CD4-positive, alpha-beta T cell treated with Interleukin-21 for 1 hour (primary cell): ENCODE measurements around the gene IFITM10.
"Not testable (repeated sequence)": the region's sequence is repeated elsewhere in the genome, so short reads cannot be mapped to it uniquely, and the experiment has no call there.

Source experiments
- DNase-seq: peaks from one replicate; pipeline ENCODE4 v3.0.0-alpha.2; 2020

The IFITM10 gene

GRCh38 chr11:1705126-1706052 lies 45.0 kb downstream of the IFITM10 start:
- no peak for DNase-seq

- DNase-seq, result no peak
Observed at GRCh38 chr11:1703146-1703545, 47.2 kb downstream of the IFITM10 start.

DNA sequence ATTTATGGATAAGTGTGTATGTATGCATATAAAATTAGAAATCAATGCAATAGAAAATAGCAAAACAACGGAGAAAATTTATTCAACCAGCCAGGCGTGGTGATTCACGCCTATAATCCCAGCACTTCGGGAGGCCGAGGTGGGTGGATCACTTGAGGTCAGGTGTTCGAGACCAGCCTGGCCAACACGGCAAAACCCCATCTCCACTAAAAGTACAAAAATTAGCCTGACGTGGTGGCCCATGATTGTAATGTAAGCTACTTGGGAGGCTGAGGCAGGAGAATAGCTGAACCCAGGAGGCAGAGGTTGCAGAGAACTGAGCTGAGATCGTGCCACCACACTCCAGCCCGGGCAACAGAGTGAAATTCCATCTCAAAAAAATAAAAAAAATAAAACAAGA lies 47.9 kb downstream of the IFITM10 start:
- no peak for DNase-seq

DNA sequence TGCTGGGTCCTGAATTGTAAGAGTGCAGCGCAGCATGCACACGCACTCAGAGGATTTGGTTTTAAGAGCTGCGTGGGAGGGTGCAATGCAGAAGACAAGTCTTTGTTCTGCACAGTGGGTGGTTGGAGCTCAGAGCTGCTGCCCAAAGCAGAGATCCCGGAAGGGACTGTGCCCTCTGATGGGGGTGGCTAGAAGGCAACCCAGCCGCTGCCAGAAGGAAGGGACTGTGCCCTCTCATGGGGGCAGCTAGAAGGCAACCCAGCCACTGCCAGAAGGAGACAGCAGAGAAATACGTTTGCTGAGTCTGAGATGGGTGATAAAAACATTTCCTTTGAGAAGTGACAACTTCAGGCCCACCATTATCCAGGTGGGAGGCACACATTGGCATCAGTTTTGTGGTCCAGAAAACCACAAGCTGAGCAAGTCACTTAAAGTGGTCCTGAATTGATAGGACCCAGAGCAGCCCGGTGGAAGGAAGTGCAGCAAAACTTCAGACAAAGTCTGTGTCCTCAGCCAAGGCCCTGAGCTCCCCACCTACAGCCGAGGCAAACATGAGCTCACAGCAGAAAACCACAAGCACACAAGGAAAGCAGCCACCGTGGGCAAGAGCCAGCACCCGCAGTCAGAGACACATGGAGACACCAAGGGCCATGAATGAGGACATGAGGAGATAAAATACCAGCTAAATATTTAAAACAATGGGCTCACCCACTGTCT lies 49.1 kb downstream of the IFITM10 start:
- no peak for DNase-seq

DNA sequence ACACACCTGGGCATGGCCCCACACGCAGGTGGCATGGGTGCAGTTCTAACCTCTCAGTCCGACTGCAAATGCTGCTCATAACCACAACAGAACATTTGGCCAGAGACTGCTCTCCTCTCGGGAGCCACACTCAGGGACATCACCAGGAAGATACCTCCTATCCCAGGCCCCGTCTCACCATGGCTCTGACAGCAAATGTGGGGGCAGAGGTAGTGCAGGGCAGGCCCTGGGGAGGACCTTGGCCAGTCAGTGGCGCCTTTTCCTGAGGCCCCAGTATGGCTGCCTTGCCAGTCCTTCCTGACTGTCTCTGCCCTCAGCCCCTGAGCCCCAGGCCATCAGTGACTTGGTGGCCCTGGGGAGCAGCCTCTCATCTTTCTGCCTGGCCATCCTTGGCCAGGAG lies 50.6 kb downstream of the IFITM10 start:
- DNase-seq, result no peak

DNA sequence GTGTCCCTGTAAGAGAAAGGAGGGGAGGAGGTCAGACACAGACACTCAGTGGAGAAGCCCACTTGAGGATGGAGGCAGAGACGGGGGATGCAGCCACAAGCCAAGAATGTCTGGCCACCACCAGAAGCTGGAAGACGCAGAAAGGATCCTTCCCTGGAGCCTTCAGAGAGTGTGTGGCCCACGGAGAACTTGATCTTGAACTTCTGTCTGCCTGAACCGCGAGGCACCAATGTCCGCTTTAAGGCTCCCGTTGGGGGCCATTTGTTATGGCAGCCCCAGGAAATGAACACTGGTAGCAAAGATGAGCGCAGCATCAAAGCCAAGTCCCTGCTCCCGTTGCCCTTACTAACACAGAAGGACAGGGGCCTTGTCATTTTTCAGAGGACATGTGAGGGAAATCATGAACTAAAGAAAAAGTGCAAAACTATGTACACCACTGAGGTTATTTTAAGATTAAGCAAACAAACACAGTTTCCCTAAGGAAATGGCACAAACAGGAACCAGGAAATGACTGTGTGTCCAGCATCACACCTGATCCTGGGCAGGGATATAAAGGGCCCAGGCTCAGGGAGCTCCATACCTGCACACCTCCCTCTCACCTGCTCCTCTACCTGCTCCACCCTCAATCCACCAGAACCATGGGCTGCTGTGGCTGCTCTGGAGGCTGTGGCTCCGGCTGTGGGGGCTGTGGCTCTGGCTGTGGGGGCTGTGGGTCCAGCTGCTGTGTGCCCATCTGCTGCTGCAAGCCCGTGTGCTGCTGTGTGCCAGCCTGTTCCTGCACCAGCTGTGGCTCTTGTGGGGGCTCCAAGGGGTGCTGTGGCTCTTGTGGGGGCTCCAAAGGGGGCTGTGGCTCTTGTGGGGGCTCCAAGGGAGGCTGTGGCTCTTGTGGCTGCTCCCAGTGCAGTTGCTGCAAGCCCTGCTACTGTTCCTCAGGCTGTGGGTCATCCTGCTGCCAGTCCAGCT lies 53.5 kb downstream of the IFITM10 start, which contains the start of gene KRTAP5-6:
KRTAP5-6 (plus strand) TSS at position 588 of the 963 bp plus-strand sequence; CDS start at position 639, 51 bp downstream.
- DNase-seq, result no peak

DNA sequence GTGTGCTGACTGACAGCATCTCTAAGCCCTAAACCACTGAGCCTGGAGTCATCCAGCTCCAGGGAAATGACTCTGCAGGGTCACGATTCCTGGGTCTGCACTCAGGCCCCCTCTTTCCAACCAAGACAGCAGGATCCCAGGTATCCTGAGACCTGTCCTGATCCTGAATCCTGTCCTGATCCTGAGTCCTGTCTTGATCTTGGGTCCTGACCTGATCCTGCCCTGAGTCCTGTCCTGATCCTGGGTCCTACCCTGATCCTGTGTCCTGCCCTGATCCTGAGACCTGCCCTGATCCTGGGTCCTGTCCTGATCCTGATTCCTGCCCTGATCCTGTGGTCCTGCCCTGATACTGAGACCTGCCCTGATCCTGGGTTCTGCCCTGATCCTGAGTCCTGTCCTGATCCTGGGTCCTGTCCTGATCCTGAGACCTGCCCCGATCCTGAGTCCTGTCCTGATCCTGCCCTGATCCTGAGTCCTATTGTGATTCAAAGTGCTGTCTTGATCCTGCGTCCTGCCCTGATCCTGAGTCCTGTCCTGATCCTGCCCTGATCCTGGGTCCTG lies 54.8 kb downstream of the IFITM10 start:
- DNase-seq, result no peak

- DNase-seq, result no peak
Observed at GRCh38 chr11:1694846-1695547, 55.4 kb downstream of the IFITM10 start.

GRCh38 chr11:1694064-1694845 lies 56.1 kb downstream of the IFITM10 start:
- peak; percentile 78 for DNase-seq

DNA sequence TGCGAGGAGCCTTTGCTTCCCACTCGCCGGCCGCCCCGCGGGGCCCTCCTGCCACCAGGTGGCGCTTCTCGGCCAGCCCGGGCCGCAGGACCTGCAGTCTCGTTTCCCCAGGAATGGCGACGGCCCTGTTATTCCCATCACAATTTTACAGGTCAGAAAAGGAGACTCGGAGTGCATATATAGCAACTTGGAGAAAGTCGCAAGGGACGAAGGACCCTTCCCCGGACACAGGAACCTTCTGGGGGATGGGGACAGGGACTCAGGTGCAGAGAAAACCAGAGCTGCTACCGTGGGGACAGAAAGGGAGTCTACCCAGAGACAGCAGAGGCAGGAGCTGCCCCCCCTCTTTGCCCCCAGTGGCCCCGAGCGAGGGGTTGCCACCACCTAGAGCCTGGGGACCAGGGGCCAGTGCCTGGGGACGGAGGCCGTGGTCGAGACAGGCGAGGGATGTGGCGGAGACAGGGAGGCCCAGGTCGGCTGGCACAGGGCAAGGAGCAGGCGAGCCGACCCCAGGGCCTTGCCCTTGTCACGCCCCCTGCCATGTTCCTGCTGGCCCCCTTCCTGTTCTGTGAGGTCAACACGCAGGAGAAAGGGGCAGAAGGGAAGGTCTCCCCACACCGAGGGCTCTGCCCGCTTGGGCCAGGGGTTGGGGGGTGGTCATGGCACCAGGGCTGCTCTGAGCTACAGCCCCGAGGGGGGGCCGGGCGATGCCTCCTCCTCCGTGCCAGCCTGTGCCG lies 56.9 kb downstream of the IFITM10 start:
- DNase-seq, result peak; percentile 65

DNA sequence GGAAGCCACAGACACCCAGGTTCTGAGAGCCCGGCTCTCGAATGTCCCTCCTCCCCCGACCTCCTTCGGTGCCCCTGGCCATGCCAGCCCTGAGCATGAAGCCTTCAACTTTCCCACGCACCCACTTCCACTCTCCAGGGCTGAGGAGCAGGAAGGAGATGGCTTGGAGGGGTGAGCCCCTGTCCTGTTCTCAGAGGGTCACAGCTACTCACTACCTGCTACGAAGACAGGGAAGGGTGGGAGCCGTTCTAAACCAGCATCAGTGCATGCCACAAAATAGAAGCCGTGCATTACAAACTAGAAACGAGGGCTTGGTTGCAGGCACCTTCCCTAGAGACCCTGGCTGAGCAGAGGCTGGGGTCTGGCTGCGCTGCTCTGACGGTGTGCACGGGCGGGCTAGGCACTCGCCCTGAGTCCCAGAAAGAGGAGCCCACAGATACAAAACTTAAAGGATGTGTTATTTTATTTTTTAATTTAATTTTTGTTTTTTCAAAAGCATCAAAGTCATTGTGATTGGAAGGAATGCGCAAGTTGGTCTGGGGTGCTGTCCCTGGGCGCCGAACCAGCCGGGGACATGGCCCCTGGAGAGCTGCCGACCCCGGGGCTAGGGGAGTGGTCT lies 57.6 kb downstream of the IFITM10 start:
- DNase-seq, result no peak

- DNase-seq, result no peak
Observed at GRCh38 chr11:1691878-1692707, 58.3 kb downstream of the IFITM10 start.

- DNase-seq, result no peak
Observed at GRCh38 chr11:1691026-1691877, 59.1 kb downstream of the IFITM10 start.

DNA sequence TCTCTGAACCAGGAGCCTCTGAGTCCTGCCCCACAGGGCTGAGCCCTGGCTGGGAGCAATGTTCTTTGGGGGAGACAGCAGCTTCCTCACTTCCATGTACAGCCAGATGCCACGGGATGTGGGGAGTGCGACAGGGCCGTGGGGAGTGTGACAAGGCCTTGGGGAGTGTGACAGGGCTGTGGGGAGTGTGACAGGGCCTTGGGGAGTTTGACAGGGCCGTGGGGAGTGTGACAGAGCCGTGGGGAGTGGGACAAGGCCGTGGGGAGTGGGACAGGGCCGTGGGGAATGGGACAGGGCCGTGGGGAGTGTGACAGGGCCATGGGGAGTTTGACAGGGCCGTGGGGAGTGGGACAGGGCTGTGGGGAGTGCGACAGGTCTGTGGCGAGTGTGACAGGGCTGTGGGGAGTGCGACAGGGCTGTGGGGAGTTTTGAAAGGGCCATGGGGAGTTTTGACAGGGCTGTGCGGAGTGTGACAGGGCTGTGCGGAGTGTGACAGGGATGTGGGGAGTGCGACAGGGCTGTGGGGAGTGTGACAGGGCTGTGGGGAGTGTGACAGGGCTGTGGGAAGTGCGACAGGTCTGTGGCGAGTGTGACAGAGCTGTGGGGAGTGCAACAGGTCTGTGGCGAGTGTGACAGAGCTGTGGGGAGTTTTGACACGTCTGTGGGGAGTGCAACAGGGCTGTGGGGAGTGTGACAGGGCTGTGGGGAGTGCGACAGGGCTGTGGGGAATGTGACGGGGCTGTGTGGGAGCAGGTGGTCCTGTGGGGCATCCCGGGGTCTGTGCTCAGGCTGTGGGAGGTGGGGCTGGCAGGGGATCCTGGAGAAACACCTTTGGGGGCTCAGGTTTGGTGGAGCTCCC lies 60.0 kb downstream of the IFITM10 start:
- no peak for DNase-seq

- not testable (repeated sequence) for DNase-seq
Observed at GRCh38 chr11:1689250-1690166, 60.9 kb downstream of the IFITM10 start.
